HCT116 (cell line): ENCODE data around the gene PXDN. TPM values are rescaled to one million over a fixed set of nuclear protein-coding genes. Genes with fewer than 3 reads are reported as not detected.

ENCODE experiments used
- ATAC-seq: fragments of 200-7000 bp; cut with Tn5 transposase; 2 replicates; pipeline ENCODE4 v1.9.1; 2020; ENCODE audit warnings: mild to moderate bottlenecking, moderate library complexity
- BruUV-seq: library from RNA; stranded (reverse); fragments of 400-500 nt; replicated peaks from 2 replicates; lab custom pipeline; 2021; lab: Mats Ljungman, UMichigan
- CTCF ChIA-PET: fragments of 300-600 bp; sonication (Branson Sonifier 250); formaldehyde crosslinking; loops from one replicate; lab custom pipeline; 2021; ENCODE audit warnings: antibody characterized with exemption; lab: Charles Lee
- POLR2A ChIA-PET: fragments of 300-600, 350-600 bp; sonication (Branson Sonifier 250); formaldehyde crosslinking; loops from one replicate; lab custom pipeline; 2021; ENCODE audit warnings: antibody characterized with exemption; lab: Charles Lee
- RAD21 ChIA-PET, 2 experiments: fragments of 300-600 bp; sonication (Branson Sonifier 250); formaldehyde crosslinking; loops; one replicate each; lab custom pipeline; 2023; ENCODE audit warnings: low total read pairs in 2 of 2; ENCODE audit not compliant: uncharacterized antibody in 2 of 2, unreplicated experiment in 2 of 2, low non-redundant PET in 1 of 2; lab: Charles Lee
- DNase-seq: peaks from one replicate; pipeline ENCODE4 v3.0.0-alpha.2; 2010; ENCODE audit warnings: low read depth, low spot score
- H2AFZ ChIP-seq: fragments of 200-600 bp; shearing (Covaris generic), sonication (generic); 2 replicates; pipeline ENCODE4 v1.6.1; 2017; ENCODE audit warnings: low read depth, mixed run types, mixed read lengths, antibody characterized with exemption, low read length; ENCODE audit not compliant: poor library complexity, severe bottlenecking
- H3K27ac ChIP-seq: 2 replicates; pipeline ENCODE4 v1.5.1; 2012; ENCODE audit warnings: low read depth, low read length
- H3K27me3 ChIP-seq: fragments of 200-600 bp; sonication (generic); 2 replicates; pipeline ENCODE4 v1.6.1; 2016; ENCODE audit warnings: mixed run types, low read length, mixed read lengths; ENCODE audit not compliant: insufficient read depth
- H3K36me3 ChIP-seq, 2 experiments: fragments of 200-500 bp in 1 of 2; fragments of 200-600 bp in 1 of 2; sonication (Bioruptor generic) in 1 of 2; sonication (generic) in 1 of 2; 2 replicates each; pipeline versions ENCODE4 v1.5.1 to v1.6.1; 2014 to 2016; ENCODE audit warnings: low read length in 2 of 2, inconsistent platforms in 1 of 2, mixed read lengths in 1 of 2, mixed run types in 1 of 2; ENCODE audit not compliant: insufficient read depth in 2 of 2, control insufficient read depth in 1 of 2
- H3K4me1 ChIP-seq, 2 experiments: fragments of 200-600 bp in 1 of 2; sonication (generic) in 1 of 2; 2 replicates each; pipeline versions ENCODE4 v1.5.1 to v1.6.1; 2012 to 2017; ENCODE audit warnings: low read length in 2 of 2, inconsistent platforms in 1 of 2, mild to moderate bottlenecking in 1 of 2, mixed read lengths in 1 of 2, mixed run types in 1 of 2, moderate library complexity in 1 of 2; ENCODE audit not compliant: insufficient read depth in 2 of 2, control insufficient read depth in 1 of 2
- H3K4me2 ChIP-seq: fragments of 200-600 bp; sonication (generic); 2 replicates; pipeline ENCODE4 v1.6.1; 2017; ENCODE audit warnings: mixed run types, low read length, mixed read lengths
- H3K4me3 ChIP-seq, 2 experiments: fragments of 200-600 bp in 1 of 2; sonication (generic) in 1 of 2; replicated peaks in 1 of 2; 2 replicates each; pipeline ENCODE4 v1.5.1; 2011 to 2016; ENCODE audit warnings: low read length in 2 of 2, control low read depth in 1 of 2, low read depth in 1 of 2, mild to moderate bottlenecking in 1 of 2, mixed read lengths in 1 of 2, mixed run types in 1 of 2
- H3K79me2 ChIP-seq: fragments of 200-600 bp; sonication (generic); 2 replicates; pipeline ENCODE4 v1.6.1; 2017; ENCODE audit warnings: mild to moderate bottlenecking, mixed run types, low read length, moderate library complexity, mixed read lengths; ENCODE audit not compliant: insufficient read depth
- H3K9ac ChIP-seq: fragments of 200-600 bp; sonication (generic); 2 replicates; pipeline ENCODE4 v1.6.1; 2016; ENCODE audit warnings: low read length, mixed read lengths
- H3K9me2 ChIP-seq: fragments of 200-600 bp; sonication (generic), shearing (Covaris generic); 2 replicates; pipeline ENCODE4 v1.6.1; 2017; ENCODE audit warnings: mixed run types, mild to moderate bottlenecking, moderate library complexity; ENCODE audit not compliant: insufficient read depth
- H3K9me3 ChIP-seq, 2 experiments: fragments of 200-500 bp in 1 of 2; fragments of 200-600 bp in 1 of 2; sonication (Bioruptor generic) in 1 of 2; sonication (generic) in 1 of 2; 2 replicates each; pipeline ENCODE4 v1.6.1; 2014 to 2017; ENCODE audit warnings: low read length in 2 of 2, mixed read lengths in 2 of 2, inconsistent platforms in 1 of 2, low read depth in 1 of 2, mild to moderate bottlenecking in 1 of 2, mixed run types in 1 of 2, moderate library complexity in 1 of 2; ENCODE audit not compliant: control insufficient read depth in 1 of 2, insufficient read depth in 1 of 2
- H4K20me1 ChIP-seq: fragments of 200-600 bp; sonication (generic), shearing (Covaris generic); 2 replicates; pipeline ENCODE4 v1.6.1; 2017; ENCODE audit warnings: mixed run types, mild to moderate bottlenecking, moderate library complexity; ENCODE audit not compliant: insufficient read depth
- CBX3 ChIP-seq: IDR thresholded peaks from 2 replicates; pipeline ENCODE4 v1.6.1; 2012; ENCODE audit warnings: low read depth
- EZH2phosphoT487 ChIP-seq: fragments of 200-600 bp; IDR thresholded peaks from 2 replicates; pipeline ENCODE4 v1.6.1; 2018; ENCODE audit warnings: antibody characterized with exemption, borderline replicate concordance
- JUND ChIP-seq: IDR thresholded peaks from 2 replicates; pipeline ENCODE4 v1.6.1; 2012
- POLR2A ChIP-seq: IDR thresholded peaks from 2 replicates; pipeline ENCODE4 v1.7.0; 2011; ENCODE audit warnings: borderline replicate concordance; ENCODE audit not compliant: insufficient read depth, insufficient read length; ENCODE audit errors: extremely low read depth
- POLR2AphosphoS5 ChIP-seq: IDR thresholded peaks from 2 replicates; pipeline ENCODE4 v1.6.1; 2011; ENCODE audit warnings: mild to moderate bottlenecking, low read depth, low read length, moderate library complexity
- RAD21 ChIP-seq: IDR thresholded peaks from 2 replicates; pipeline ENCODE4 v1.6.1; 2012; ENCODE audit warnings: low read depth, mild to moderate bottlenecking
- SIN3A ChIP-seq: IDR thresholded peaks from 2 replicates; pipeline ENCODE4 v1.6.1; 2012; ENCODE audit warnings: low read depth
- SP1 ChIP-seq: IDR thresholded peaks from 2 replicates; pipeline ENCODE4 v1.6.1; 2012; ENCODE audit warnings: low read depth
- SRF ChIP-seq: IDR thresholded peaks from 2 replicates; pipeline ENCODE4 v1.6.1; 2012; ENCODE audit warnings: low read depth
- TCF7L2 ChIP-seq: IDR thresholded peaks from 2 replicates; pipeline ENCODE4 v1.7.0; 2011; ENCODE audit warnings: borderline replicate concordance, inconsistent platforms; ENCODE audit not compliant: insufficient read depth, insufficient read length; ENCODE audit errors: extremely low read depth
- YY1 ChIP-seq: IDR thresholded peaks from 2 replicates; pipeline ENCODE4 v1.6.1; 2011; ENCODE audit warnings: low read length, low read depth, moderate library complexity, mild to moderate bottlenecking; ENCODE audit not compliant: insufficient replicate concordance; ENCODE audit errors: extremely low read depth
- intact Hi-C: fragments of 100-400 bp; cut with micrococcal nuclease; formaldehyde crosslinking; loops from 2 replicates; pipeline ENCODE4 v1.10.0; 2022
- total RNA-seq: library from RNA; stranded (reverse); gene quantifications from one replicate; pipeline ENCODE4 v1.2.1, GENCODE V29; 2021; ENCODE audit not compliant: unreplicated experiment
- TF ChIP-seq, protein P1 (sequence below): IDR thresholded peaks from 2 replicates; pipeline ENCODE4 v1.6.1; 2012
- TF ChIP-seq, protein P2 (sequence below): IDR thresholded peaks from 2 replicates; pipeline ENCODE4 v1.6.1; 2012

The PXDN gene
- total RNA-seq, 1 experiment from 2014 or later: 10.7 TPM

DNA sequence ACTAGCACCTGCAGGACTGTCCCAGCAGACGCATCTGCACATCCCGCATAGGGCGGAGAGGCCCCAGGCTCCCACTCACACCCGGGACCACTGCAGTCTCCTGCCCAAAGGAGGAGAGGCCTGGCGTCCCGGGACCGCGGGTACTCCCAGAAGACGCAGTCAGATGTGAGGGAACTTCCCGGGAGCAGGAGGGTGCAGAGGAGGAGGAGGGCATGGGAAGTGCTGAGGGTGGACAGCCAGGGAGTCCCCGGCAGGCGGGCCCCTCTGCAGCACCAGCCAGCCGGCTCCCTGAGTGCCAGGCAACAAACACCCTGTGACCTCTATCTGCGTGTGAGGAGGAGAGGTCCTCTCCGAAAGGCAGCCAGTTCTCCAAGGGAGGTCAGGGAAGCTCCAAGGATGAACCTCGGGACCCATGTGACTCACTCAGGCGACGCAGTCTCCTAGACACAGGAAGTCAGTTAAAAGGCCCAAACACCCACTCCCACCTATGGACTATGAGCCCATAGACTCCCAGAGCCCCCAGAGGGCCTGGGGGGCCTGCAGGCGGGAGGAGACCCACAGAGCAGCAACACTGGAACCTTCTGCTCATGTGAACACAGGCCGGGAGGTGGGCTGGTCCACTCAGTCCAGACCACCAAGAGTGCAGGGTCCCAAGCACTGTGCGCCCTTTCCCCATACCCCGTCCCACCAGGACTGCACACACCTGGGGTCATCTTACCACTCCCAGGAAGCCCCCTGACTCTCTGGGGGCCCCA is 4.2 kb downstream of the PXDN start:
- no peak for ATAC-seq
- H3K36me3 ChIP-seq: no peaks in the 10 kb centered on the region
- no peaks in the 10 kb centered on the region; the same call in 1 of the 2 replicates for H3K27me3 ChIP-seq
- CTCF ChIA-PET: no interaction called here
- BruUV-seq: no TSS peak
- no peak overlapping the region for H3K4me2 ChIP-seq
- H3K9me2 ChIP-seq: no peaks in the 10 kb centered on the region
- peaks cover 0 to 2% of the 10 kb centered on the region in 2 experiments; a peak in 1 of 4 replicates for H3K4me1 ChIP-seq
- intact Hi-C loops: no loop called here
- H3K9me3 ChIP-seq: no peaks in the 10 kb centered on the region
- H2AFZ ChIP-seq: no peak overlapping the region
- RAD21 ChIA-PET: no interaction called here
- no peak overlapping the region for H3K4me3 ChIP-seq
- no peak for DNase-seq
- H3K27ac ChIP-seq: no peak overlapping the region
- no peak for TF ChIP-seq CBX3
- no peak for TF ChIP-seq POLR2AphosphoS5
- no peak for TF ChIP-seq SP1
- TF ChIP-seq SRF: no peak
- no peak for TF ChIP-seq EZH2phosphoT487
- no peak for TF ChIP-seq YY1
- TF ChIP-seq, protein P1, sequence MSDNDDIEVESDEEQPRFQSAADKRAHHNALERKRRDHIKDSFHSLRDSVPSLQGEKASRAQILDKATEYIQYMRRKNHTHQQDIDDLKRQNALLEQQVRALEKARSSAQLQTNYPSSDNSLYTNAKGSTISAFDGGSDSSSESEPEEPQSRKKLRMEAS: no peak
- TF ChIP-seq POLR2A: no peak
- TF ChIP-seq SIN3A: no peak
- TF ChIP-seq JUND: no peak
- TF ChIP-seq, protein P2, sequence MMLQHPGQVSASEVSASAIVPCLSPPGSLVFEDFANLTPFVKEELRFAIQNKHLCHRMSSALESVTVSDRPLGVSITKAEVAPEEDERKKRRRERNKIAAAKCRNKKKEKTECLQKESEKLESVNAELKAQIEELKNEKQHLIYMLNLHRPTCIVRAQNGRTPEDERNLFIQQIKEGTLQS: no peak
- POLR2A ChIA-PET: no interaction called here
- no peaks in the 10 kb centered on the region for H4K20me1 ChIP-seq
- H3K9ac ChIP-seq: no peak overlapping the region
- H3K79me2 ChIP-seq: no peaks in the 10 kb centered on the region

DNA sequence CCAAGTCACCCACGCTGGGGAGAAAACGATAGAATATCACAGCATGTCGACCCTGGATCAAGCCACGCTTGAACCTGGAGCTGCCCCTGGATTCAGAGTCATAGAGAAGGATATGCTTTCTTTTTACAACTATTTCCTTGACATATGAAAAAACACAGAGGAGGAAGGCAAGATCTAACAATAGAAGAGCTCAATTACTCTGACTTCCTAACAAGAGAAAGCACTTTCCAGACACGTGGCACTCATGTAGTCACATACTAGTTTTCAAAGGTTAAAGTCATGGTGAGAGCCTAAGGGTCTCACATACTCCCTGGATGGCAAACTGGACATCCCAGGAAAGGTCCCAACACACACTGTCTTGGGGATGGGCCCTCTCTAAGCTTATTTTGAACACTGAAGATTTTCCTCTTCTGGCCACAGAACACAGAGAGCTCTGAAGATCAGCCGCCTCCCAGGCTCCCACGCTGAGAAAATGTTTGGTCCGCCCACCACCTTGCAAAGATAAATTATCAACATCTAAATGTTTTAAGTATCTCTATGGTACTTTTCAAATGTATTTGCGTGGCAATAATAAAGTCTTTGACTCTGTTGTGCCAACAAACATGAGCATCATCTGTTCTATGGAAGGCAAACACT is 4.9 kb downstream of the PXDN start:
- no peak for DNase-seq
- CTCF ChIA-PET: no interaction called here
- POLR2A ChIA-PET: no interaction called here

More for the DNA sequence above, 4.9 kb downstream of the PXDN start:
- RAD21 ChIA-PET: no interaction called here
- no peak for ATAC-seq
- no peaks in the 10 kb centered on the region for H3K79me2 ChIP-seq
- H3K4me3 ChIP-seq: no peak overlapping the region
- no peak overlapping the region for H3K27ac ChIP-seq
- no peaks in the 10 kb centered on the region for H3K36me3 ChIP-seq
- H3K27me3 ChIP-seq: no peaks in the 10 kb centered on the region; the same call in 1 of the 2 replicates
- BruUV-seq: no TSS peak
- H3K4me1 ChIP-seq: no peaks in the 10 kb centered on the region
- no peak overlapping the region for H3K9ac ChIP-seq
- H3K9me2 ChIP-seq: no peaks in the 10 kb centered on the region
- no peak overlapping the region for H3K4me2 ChIP-seq
- H2AFZ ChIP-seq: no peak overlapping the region
- no peak for TF ChIP-seq TCF7L2
- TF ChIP-seq RAD21: no peak
- intact Hi-C loops: no loop called here
- H3K9me3 ChIP-seq: no peaks in the 10 kb centered on the region
- no peaks in the 10 kb centered on the region for H4K20me1 ChIP-seq
